ENCODE measurements around the gene MVB12B.

The MVB12B gene

GRCh38 chr9:126459965-126460843 lies 133.6 kb downstream of the MVB12B start:
- TF ChIP-seq GATA2 (IDR thresholded peaks at IDR 0.05; ENCODE audit: low read depth, low read length) (no peak), GATA3 (IDR thresholded peaks at IDR 0.05; ENCODE audit: low read depth, low read length) (no peak)

- no peak for TF ChIP-seq GATA2 (IDR thresholded peaks at IDR 0.05; ENCODE audit: low read depth, low read length)
- TF ChIP-seq GATA3 (IDR thresholded peaks at IDR 0.05; ENCODE audit: low read depth, low read length), result no peak
Measured at GRCh38 chr9:126461029-126461428, 134.4 kb downstream of the MVB12B start.

GRCh38 chr9:126461608-126462007 lies 135.0 kb downstream of the MVB12B start:
- no peak for TF ChIP-seq GATA2 (IDR thresholded peaks at IDR 0.05; ENCODE audit: low read depth, low read length)

- TF ChIP-seq GATA3 (IDR thresholded peaks at IDR 0.05; ENCODE audit: low read depth, low read length) (no peak), GATA2 (IDR thresholded peaks at IDR 0.05; ENCODE audit: low read depth, low read length) (no peak)
Measured at GRCh38 chr9:126462617-126463016, 136.0 kb downstream of the MVB12B start.

- TF ChIP-seq GATA2 (IDR thresholded peaks at IDR 0.05; ENCODE audit: low read depth, low read length), result no peak
- no peak for TF ChIP-seq GATA3 (IDR thresholded peaks at IDR 0.05; ENCODE audit: low read depth, low read length)
Measured at GRCh38 chr9:126463426-126463825, 136.8 kb downstream of the MVB12B start.

GRCh38 chr9:126464694-126465441 lies 138.2 kb downstream of the MVB12B start:
- TF ChIP-seq GATA2 (IDR thresholded peaks at IDR 0.05; ENCODE audit: low read depth, low read length), result no peak
- no peak for TF ChIP-seq GATA3 (IDR thresholded peaks at IDR 0.05; ENCODE audit: low read depth, low read length)

GRCh38 chr9:126465977-126466376 lies 139.3 kb downstream of the MVB12B start:
- TF ChIP-seq GATA2 (IDR thresholded peaks at IDR 0.05; ENCODE audit: low read depth, low read length) (no peak), GATA3 (IDR thresholded peaks at IDR 0.05; ENCODE audit: low read depth, low read length) (no peak)

GRCh38 chr9:126468141-126468825 lies 141.7 kb downstream of the MVB12B start:
- no peak for TF ChIP-seq GATA2 (IDR thresholded peaks at IDR 0.05; ENCODE audit: low read depth, low read length)
- TF ChIP-seq GATA3 (IDR thresholded peaks at IDR 0.05; ENCODE audit: low read depth, low read length), result no peak

- no peak for TF ChIP-seq GATA2 (IDR thresholded peaks at IDR 0.05; ENCODE audit: low read depth, low read length)
Measured at GRCh38 chr9:126470241-126470993, 143.8 kb downstream of the MVB12B start.

- TF ChIP-seq GATA3 (IDR thresholded peaks at IDR 0.05; ENCODE audit: low read depth, low read length) (no peak), GATA2 (IDR thresholded peaks at IDR 0.05; ENCODE audit: low read depth, low read length) (no peak)
Measured at GRCh38 chr9:126471084-126471624, 144.5 kb downstream of the MVB12B start.

- TF ChIP-seq GATA2 (IDR thresholded peaks at IDR 0.05; ENCODE audit: low read depth, low read length), result no peak
Measured at GRCh38 chr9:126472198-126472947, 145.7 kb downstream of the MVB12B start.

- TF ChIP-seq GATA2 (IDR thresholded peaks at IDR 0.05; ENCODE audit: low read depth, low read length) (no peak), GATA3 (IDR thresholded peaks at IDR 0.05; ENCODE audit: low read depth, low read length) (no peak)
Measured at GRCh38 chr9:126472948-126473298, 146.3 kb downstream of the MVB12B start.

GRCh38 chr9:126474206-126474765 lies 147.7 kb downstream of the MVB12B start:
- no peak for TF ChIP-seq GATA3 (IDR thresholded peaks at IDR 0.05; ENCODE audit: low read depth, low read length)
- TF ChIP-seq GATA2 (IDR thresholded peaks at IDR 0.05; ENCODE audit: low read depth, low read length), result no peak
